Fibroblast of mammary gland (primary cell): ENCODE measurements around the gene DQX1.

ENCODE experiments used
- DNase-seq: peaks from one replicate; pipeline ENCODE4 v3.0.0-alpha.2; 2010; ENCODE audit warnings: low read depth
- H3K4me3 ChIP-seq: 2 replicates; pipeline ENCODE4 v1.5.1; 2011; ENCODE audit warnings: low read depth, mild to moderate bottlenecking, low read length, moderate library complexity; ENCODE audit not compliant: control insufficient read depth
- CTCF ChIP-seq: conservative IDR thresholded peaks from 2 replicates; pipeline ENCODE4 v1.5.1; 2011; ENCODE audit warnings: low read depth, low read length, inconsistent platforms; ENCODE audit not compliant: control insufficient read depth, insufficient read depth

The DQX1 gene

GRCh38 chr2:74510272-74510671 lies 15.8 kb downstream of the DQX1 start:
- no peak for TF ChIP-seq CTCF
- no peak overlapping the region for H3K4me3 ChIP-seq
- no peak for DNase-seq

GRCh38 chr2:74507926-74508520 lies 18.0 kb downstream of the DQX1 start:
- peak overlapping the region; percentile 95 for H3K4me3 ChIP-seq
- peak; percentile 79 for DNase-seq

GRCh38 chr2:74507145-74507925 lies 18.7 kb downstream of the DQX1 start, which contains the start of gene PCGF1:
Gene PCGF1, minus strand, starts transcription at chr2:74507695. Its CDS starts 27 bp downstream, at chr2:74507668.
- H3K4me3 ChIP-seq: peak within 1 kb of the TSS; percentile 95
- peak; percentile 97 for DNase-seq
- TF ChIP-seq CTCF: peak; percentile 19

More at GRCh38 chr2:74507926-74508520, 18.0 kb downstream of the DQX1 start:
- no peak for TF ChIP-seq CTCF

GRCh38 chr2:74505448-74506246 lies 20.4 kb downstream of the DQX1 start:
- peak overlapping the region; percentile 3 for H3K4me3 ChIP-seq
- no peak for TF ChIP-seq CTCF
- DNase-seq: no peak

GRCh38 chr2:74504591-74504990 lies 21.4 kb downstream of the DQX1 start:
- TF ChIP-seq CTCF: no peak
- H3K4me3 ChIP-seq: peak overlapping the region; percentile 63
- no peak for DNase-seq
